Body of pancreas (tissue), 4 donors: ENCODE results near the gene TARP.
A peak's percentile ranks its signal among the peaks of the same experiment; 100 is the strongest.

Experiments
- ATAC-seq: fragments of 150-250 bp; one replicate; pipeline ENCODE4 v1.9.1; 2016
- DNase-seq, 4 donors: peaks; one replicate each; pipeline ENCODE4 v3.0.0-alpha.2; 2019
- H3K27ac ChIP-seq, 4 donors: fragments of 200-600 bp; sonication (generic); 1 replicate in 3 of 4; 2 replicates in 1 of 4; pipeline versions ENCODE4 v1.5.1 to v1.6.1; 2016 to 2019; ENCODE audit warnings: mild to moderate bottlenecking in 1 of 4, mixed read lengths in 1 of 4, moderate library complexity in 1 of 4
- H3K27me3 ChIP-seq, 2 donors: fragments of 200-600 bp; sonication (generic); one replicate each; pipeline ENCODE4 v1.6.0; 2016; ENCODE audit warnings: mild to moderate bottlenecking in 1 of 2
- H3K36me3 ChIP-seq, 2 donors: fragments of 200-600 bp; sonication (generic); replicated peaks in 1 of 2; 2 replicates each; pipeline ENCODE4 v1.5.1; 2016; ENCODE audit warnings: low read depth in 2 of 2; ENCODE audit not compliant: insufficient read depth in 1 of 2
- H3K4me1 ChIP-seq: fragments of 200-600 bp; sonication (generic); one replicate; pipeline ENCODE4 v1.6.0; 2016
- H3K4me3 ChIP-seq, 2 donors: fragments of 200-600 bp; sonication (generic); 1 replicate in 1 of 2; 2 replicates in 1 of 2; pipeline ENCODE4 v1.5.1; 2016 to 2019
- H3K9me3 ChIP-seq, 3 donors: fragments of 200-600 bp; sonication (generic); 1 replicate in 2 of 3; 2 replicates in 1 of 3; pipeline ENCODE4 v1.5.1; 2016
- CTCF ChIP-seq, 7 experiments: fragments of 450-650 bp in 4 of 7; fragments of 200-600 bp in 3 of 7; sonication (generic) in 3 of 7; IDR thresholded peaks; one replicate each; pipeline ENCODE4 v1.5.1; 2016 to 2019; ENCODE audit warnings: antibody characterized with exemption in 7 of 7
- POLR2A ChIP-seq, 3 donors: fragments of 450-650 bp; IDR thresholded peaks; one replicate each; pipeline ENCODE4 v1.6.1; 2016; ENCODE audit warnings: antibody characterized with exemption in 3 of 3, mild to moderate bottlenecking in 2 of 3
- WGBS, 2 donors: methylation state at CpG; one replicate each; pipeline ENCODE4 v1.1.5; 2017; 5-methylcytosine and 5-hydroxymethylcytosine counted together
- intact Hi-C: fragments of 100-400 bp; cut with DNase I; formaldehyde crosslinking; loops from one replicate; pipeline ENCODE4 v1.15.1; 2023

The TARP gene

GRCh38 chr7:38229386-38229785, 44.0 kb downstream of the TARP start:
- no peak for ATAC-seq
- no peak for DNase-seq
- H3K36me3 ChIP-seq: peaks cover 4 to 7% of the 10 kb centered on the region in 2 donors

GRCh38 chr7:38224392-38224791, 49.0 kb downstream of the TARP start:
- no peak overlapping the region for H3K27ac ChIP-seq
- H3K36me3 ChIP-seq: peaks cover 2 to 7% of the 10 kb centered on the region in 2 donors
- H3K4me3 ChIP-seq: no peak overlapping the region
- H3K27me3 ChIP-seq: no peaks in the 10 kb centered on the region
- no peaks in the 10 kb centered on the region for H3K4me1 ChIP-seq
- WGBS, 2 donors: 87 to 91% methylated on average over 5 of the region's 5 CpGs
- DNase-seq (no peak), ATAC-seq (no peak)
- intact Hi-C loops: loop anchor here (5.0 kb wide), 1 partner anchor 117 kb away; no protein-coding TSS in a partner anchor
- TF ChIP-seq CTCF (IDR thresholded peaks at IDR 0.05): no peak
- TF ChIP-seq POLR2A (IDR thresholded peaks at IDR 0.05): no peak
- no peaks in the 10 kb centered on the region for H3K9me3 ChIP-seq

More at GRCh38 chr7:38229386-38229785, 44.0 kb downstream of the TARP start:
- intact Hi-C loops: loop anchor here (5.0 kb wide), 1 partner anchor 327 kb away; no protein-coding TSS in a partner anchor
- Histone ChIP-seq H3K4me1 (no peaks in the 10 kb centered on the region), H3K4me3 (no peak overlapping the region), H3K27ac (no peak overlapping the region), H3K27me3 (no peaks in the 10 kb centered on the region), H3K9me3 (no peaks in the 10 kb centered on the region)
- TF ChIP-seq POLR2A (IDR thresholded peaks at IDR 0.05): no peak
- TF ChIP-seq CTCF (IDR thresholded peaks at IDR 0.05): no peak
- WGBS, 2 donors: 87 to 92% methylated on average over 6 of the region's 6 CpGs

- WGBS, 2 donors: 83 to 85% methylated on average over 2 of the region's 2 CpGs
- DNase-seq (no peak), ATAC-seq (no peak)
- peaks cover 0 to 2% of the 10 kb centered on the region in 2 donors for H3K36me3 ChIP-seq
- no peak for TF ChIP-seq CTCF (IDR thresholded peaks at IDR 0.05)
- no peak for TF ChIP-seq POLR2A (IDR thresholded peaks at IDR 0.05)
- no peak overlapping the region for H3K27ac ChIP-seq
- H3K4me3 ChIP-seq: no peak overlapping the region
- H3K9me3 ChIP-seq: no peaks in the 10 kb centered on the region
- H3K4me1 ChIP-seq: no peaks in the 10 kb centered on the region
- H3K27me3 ChIP-seq: no peaks in the 10 kb centered on the region
- intact Hi-C loops: loop anchor here (5.0 kb wide), 1 partner anchor 116 kb away; no protein-coding TSS in a partner anchor
These were observed 50.1 kb downstream of the TARP start for GRCh38 chr7:38223306-38223705.

GRCh38 chr7:38222481-38223096, 50.8 kb downstream of the TARP start:
- no peaks in the 10 kb centered on the region for H3K9me3 ChIP-seq
- no peaks in the 10 kb centered on the region for H3K4me1 ChIP-seq
- no peak overlapping the region for H3K4me3 ChIP-seq
- no peak for TF ChIP-seq POLR2A (IDR thresholded peaks at IDR 0.05)
- TF ChIP-seq CTCF (IDR thresholded peaks at IDR 0.05): peak; percentile 61 to 97 (median 95)
- H3K27ac ChIP-seq: no peak overlapping the region
- ATAC-seq (peak; percentile 85), DNase-seq (peak in 2 of 4 donors; percentile 36 to 56)
- intact Hi-C loops: loop anchor here (5.0 kb wide), 1 partner anchor 115 kb away; no protein-coding TSS in a partner anchor
- H3K27me3 ChIP-seq: no peaks in the 10 kb centered on the region
- H3K36me3 ChIP-seq: peaks cover 0 to 2% of the 10 kb centered on the region in 2 donors
- WGBS, 2 donors: 60 to 63% methylated on average over 5 of the region's 5 CpGs

GRCh38 chr7:38220452-38220851, 53.0 kb downstream of the TARP start:
- ATAC-seq (no peak), DNase-seq (no peak)
- intact Hi-C loops: loop anchor here (5.0 kb wide), 1 partner anchor 113 kb away; no protein-coding TSS in a partner anchor
- H3K4me3 ChIP-seq: no peak overlapping the region
- peaks cover 12% of the 10 kb centered on the region for H3K4me1 ChIP-seq
- no peaks in the 10 kb centered on the region for H3K27me3 ChIP-seq
- no peaks in the 10 kb centered on the region for H3K9me3 ChIP-seq
- 75 to 79% methylated on average over 3 of the region's 3 CpGs for WGBS, 2 donors
- no peak overlapping the region for H3K27ac ChIP-seq
- TF ChIP-seq CTCF (IDR thresholded peaks at IDR 0.05) (no peak), POLR2A (IDR thresholded peaks at IDR 0.05) (no peak)
- H3K36me3 ChIP-seq: peaks cover 0 to 2% of the 10 kb centered on the region in 2 donors
